HuH-7 (cell line): ENCODE measurements around the gene SRD5A3.

Source experiments
- DNase-seq: peaks from one replicate; pipeline ENCODE4 v3.0.0; 2011; ENCODE audit warnings: low spot score

The SRD5A3 gene

DNA sequence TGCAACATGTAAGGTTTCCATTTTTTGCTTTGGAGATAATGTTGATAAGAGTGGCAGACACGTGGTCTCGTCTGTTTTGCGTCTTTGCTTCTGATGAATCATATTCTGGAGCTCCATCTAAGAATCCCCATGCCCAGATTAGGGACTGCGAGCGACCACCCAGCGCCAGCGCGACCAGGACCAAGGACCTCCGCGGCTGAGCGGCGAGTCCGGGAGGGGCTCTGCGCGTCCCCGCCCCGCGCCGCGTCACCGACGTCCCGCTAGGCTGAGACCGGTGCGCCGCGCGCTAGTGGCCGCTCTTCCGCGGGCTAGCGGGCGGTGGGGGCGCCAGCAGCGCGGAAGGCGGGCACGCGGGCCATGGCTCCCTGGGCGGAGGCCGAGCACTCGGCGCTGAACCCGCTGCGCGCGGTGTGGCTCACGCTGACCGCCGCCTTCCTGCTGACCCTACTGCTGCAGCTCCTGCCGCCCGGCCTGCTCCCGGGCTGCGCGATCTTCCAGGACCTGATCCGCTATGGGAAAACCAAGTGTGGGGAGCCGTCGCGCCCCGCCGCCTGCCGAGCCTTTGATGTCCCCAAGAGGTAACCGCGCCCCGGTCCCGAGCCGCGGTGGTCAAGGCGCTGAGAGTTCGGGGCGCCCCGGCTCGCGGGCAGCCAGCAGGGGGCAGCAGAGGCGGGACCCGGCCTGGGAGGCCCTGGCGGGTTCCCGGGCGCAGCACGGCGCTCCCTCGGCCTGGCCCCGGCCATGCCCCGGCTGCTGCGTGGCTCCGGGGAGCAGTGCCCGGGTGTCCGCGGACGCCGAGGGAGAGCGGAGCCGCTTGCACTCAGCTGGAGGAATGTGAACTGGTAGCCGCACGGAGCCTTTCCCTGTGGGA is at the start of gene SRD5A3:
TSS of gene SRD5A3 (plus strand) at position 263 of the 871 bp plus-strand sequence. CDS start at position 358, 95 bp downstream.
- DNase-seq: peak; percentile 74

DNA sequence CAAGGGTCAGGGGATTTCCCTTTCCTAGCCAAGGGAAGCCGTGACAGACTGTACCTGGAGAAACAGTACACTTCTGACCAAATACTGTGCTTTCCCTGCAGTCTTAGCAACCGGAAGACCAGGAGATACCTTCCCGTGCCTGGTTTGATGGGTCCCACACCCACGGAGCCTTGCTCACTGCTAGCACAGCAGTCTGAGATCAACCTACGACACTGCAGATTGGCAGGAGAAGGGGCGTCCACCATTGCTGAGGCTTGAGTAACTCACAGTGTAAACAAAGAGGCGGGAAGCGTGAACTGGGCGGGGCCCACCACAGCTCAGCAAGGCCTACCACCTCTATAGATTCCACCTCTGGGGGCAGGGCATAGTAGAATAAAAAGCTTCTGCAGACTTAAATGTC is 48.7 kb upstream of the SRD5A3 start:
- DNase-seq: no peak

DNA sequence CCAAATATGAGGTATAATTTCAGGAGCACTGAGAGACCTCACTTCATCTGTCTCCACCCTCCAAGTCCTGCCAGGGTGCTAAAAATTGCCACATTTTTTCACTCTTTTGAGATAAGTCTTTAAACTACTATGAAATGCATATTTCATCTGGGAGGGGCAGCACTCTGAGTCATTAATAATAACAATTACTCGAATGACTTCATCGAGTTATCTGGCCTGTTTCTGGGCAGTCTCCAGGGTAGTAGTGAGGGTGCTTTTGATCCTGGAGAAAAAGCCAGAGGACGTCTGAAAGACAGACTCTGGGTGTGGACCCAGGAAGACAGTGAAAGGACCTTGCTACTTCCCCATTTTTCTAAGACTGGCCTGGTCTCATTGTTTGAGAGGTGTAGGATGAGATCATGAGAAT is 42.3 kb upstream of the SRD5A3 start:
- DNase-seq: no peak

DNA sequence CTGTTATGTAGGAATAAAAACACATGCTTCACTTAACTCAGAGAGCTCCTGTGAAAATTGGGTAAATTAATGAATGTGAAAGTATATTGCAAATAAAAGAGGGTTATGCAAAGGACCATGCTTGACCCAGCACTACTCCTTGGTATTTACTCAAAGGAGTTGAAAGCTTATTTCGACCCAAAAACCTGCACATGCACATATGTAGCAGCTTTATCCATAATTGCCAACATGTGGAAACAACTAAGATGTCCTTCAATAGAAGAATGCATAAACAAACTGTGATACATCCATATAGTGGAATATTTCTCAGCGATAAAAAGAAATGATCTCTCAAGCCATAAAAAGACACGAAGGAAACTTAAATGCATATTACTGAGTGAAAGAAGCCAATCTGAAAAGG is 41.7 kb upstream of the SRD5A3 start:
- no peak for DNase-seq

DNA sequence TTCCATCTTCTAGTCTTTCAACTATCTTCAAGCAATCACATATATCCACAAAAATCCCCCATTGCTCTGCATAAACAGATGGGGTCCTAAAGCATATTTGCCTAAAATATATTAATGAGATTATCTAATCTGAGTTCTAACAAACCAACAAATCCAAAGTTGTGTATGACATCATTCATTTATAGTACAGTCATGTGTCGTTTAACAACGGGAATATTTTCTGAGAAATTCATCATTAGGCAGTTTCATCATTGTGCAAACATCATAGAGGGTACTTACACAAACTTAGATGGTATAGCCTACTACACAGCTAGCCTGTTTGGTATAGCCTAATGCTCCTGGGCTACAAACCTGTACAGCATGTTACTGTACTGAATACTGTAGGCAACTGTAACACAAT is 38.0 kb upstream of the SRD5A3 start:
- DNase-seq: no peak

DNA sequence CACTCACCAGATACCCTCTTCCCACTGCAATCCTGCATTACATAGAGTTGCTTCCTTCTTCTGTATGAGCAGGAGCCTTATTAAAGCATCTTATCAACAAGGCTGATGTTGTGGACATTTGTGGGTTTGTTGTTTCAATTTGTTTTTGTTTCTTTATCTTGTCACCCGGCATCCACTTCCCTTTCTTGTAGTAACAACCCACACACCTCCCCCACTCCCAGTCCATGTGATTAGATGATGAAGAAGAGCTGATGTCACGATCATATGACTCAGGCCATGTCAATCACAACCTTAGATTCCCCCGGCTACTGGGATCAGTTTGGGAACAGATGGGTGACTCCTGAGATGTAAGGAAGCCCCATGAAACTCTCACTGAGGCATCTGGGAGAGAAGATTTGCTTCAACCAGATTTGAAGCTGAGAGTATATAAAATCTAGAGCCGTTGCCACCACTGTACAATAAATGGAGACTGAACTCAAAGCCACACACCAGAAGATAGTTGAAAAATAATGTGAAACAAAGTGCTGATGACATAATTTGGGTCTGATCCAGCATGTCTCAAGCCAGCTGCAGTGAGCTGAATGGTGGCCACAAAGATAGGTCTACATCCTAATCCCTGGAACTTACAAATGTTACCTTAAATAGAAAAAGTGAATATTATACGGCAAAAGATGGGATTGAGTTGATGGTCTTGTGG is 34.1 kb upstream of the SRD5A3 start:
- no peak for DNase-seq

DNA sequence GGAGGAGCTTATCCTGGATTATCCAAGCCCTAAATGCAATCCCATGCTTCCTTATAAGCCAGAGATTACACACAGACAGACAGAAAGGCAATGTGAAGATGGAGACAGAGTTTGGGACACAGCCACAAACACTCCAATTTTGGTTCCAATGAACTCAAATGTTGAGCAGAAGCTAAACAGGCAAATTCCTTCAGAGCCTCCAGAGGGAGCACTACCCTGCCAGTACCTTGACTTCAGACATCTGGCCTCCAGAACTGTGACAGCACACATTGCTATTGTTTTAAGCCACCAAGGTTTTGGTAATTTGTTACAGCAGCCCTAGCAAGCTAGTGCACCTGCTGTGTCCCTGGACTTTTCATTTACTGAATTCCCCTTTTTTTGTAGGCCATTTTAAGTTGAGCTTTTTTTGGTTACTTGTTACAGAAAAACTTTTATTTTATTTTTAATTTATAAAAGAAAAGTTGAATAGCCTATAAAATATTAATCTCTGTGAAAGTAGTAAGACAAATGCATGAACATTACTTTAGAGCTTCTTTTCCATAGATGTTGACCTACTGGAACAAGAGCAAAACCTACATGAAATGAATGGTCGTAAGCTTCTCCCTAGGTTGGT is 33.4 kb upstream of the SRD5A3 start:
- no peak for DNase-seq

DNA sequence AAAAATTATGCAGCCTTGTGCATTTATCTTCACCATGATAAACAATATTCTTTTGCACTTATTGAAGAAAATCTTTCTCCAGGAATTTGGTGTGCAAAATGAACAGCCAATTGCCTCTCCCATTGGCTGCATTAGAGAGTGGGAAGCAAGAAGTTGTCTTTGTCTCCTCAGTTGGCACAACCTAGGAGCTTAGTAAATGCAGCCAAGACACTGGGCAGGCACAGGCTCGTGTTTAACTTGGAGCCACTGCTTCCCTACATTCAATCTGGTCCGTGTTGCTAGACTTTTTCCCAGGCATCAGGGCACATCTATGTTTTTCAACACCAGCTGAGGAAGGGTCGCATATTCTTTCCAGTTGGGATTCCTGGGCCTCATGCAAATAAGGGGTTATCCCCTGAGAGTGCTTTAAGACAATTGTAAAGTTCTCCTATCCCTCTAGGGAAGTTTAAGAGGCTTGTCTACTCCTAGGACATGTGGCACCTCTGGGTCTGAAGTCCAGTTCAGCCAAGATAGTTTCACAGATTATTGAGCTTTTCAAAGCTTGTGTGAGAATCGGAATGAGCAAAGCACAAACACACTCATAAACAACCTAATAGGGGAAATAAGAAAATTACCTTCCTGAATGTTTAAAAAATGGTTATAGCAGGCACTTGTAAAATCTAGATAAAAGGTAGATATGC is 31.8 kb upstream of the SRD5A3 start:
- no peak for DNase-seq

DNA sequence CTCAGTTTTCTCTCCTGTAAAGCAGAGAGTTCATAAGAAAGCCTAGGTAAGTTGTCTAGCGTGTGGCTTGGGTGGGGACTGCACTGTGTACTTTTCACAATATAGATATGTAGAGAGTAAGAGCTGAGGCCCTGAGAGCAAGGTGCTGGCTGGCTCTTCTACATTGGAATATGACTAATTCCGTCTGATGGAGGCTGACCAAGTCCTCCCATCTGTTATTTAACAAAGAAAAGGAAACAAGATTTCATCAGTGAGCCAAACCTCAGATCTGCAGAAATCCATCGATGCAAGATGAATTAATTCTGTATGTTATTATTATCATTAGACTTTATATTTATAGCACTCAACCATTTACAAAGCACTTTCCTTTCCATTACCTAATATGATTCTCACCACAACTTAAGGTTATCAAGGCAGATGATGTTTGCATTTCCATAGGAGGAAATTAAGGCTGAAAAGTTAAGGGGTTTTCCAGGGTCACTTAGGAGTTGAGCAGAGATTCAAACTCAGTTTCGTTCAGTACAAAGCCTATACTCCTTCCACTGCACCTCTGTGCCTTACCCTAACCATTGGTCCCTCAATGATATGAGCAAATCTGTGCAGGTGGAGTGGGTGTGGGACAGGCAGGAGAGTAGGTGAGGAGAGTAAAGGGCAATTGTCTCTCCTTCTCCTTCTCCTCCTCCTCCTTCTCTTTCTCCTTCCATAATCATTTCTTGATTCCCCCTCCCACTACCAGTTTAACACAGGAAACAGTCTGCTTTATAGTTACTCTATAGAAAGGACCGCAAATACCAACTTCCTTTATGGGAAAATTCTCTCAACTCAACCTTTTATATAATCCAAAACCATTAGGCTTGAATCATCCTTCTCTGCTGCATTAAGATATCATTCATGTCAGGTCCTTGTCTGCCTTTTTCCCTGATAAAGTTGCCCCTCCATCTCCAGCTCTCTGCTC is 27.6 kb upstream of the SRD5A3 start:
- DNase-seq: no peak

DNA sequence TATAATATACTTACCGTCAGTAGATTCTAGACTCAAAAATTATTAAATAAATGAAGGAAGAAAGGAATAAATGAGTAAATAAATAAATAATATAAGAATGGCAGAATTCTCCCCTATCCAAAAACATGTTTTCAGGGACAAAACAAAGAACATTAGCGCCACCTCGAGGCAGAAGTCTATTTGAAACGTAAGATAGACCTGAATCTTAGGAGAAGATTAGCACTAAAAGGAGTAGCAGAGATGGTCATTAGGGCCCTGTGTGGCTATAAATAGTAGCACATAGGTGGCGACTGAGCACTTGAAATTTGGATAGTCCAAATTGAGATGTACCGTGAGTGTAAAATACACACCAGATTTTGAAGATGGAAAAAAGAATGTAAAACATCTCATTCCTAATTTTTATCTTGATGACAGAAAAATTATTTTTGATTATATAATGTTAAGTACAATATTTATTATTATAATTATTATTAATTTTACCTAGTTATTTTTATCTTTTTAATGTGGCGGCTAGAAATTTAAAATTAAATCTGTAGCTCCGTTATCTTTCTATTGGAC is 24.3 kb upstream of the SRD5A3 start:
- DNase-seq: peak; percentile 12

DNA sequence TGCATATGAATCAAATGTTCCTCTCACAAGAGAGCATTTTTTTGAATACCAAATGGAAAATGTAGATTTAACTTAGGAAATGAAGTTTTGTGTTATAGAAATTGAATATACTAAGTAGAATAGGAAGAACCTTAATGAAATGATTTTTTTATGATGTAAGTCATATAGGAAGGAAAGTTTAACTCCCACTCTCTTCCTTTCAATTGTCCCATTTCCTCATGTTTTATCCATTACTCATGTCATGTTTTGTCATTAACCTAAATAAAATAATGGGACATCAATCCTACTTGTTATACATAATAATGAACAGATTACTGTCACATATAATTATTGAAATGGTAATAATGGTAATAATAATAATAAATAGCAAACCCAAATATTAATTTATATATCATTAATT is 22.7 kb upstream of the SRD5A3 start:
- DNase-seq: no peak

DNA sequence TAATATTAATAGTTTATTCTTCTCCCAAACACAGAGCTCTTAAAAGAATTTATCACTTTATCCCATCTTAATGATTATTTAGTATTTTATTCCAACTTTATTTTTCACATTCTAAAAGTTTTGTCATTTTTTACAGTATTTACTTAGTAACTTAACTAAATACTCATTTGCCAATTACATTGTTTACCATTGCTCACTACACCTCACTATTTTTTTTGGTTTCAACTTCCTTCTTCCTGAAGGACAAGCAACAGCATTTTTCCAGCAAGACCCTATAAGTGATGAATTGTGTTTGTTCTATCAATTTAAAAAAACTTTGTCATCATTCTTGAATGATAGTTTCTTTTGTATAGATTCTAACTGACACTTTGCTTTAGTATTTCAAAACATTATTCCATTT is 19.4 kb upstream of the SRD5A3 start:
- DNase-seq: no peak

DNA sequence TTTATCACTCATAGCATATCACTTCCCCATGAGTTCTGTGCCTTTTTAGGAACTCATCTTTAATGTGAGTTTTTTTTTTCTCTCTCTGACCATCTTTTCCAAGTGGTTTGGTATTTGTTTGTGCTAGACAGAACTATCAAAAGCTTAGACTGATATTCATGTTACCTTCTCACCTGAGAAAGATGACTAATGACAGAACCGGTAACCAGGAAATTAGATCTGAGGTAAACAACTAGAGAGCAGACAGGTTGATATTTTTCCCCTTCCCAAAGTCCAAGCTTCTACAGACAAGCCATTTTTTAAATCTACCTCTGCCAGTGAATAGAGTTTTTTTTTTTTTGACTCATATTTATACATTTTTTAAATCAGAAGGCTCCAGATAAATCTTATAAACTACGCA is 17.0 kb upstream of the SRD5A3 start:
- no peak for DNase-seq

DNA sequence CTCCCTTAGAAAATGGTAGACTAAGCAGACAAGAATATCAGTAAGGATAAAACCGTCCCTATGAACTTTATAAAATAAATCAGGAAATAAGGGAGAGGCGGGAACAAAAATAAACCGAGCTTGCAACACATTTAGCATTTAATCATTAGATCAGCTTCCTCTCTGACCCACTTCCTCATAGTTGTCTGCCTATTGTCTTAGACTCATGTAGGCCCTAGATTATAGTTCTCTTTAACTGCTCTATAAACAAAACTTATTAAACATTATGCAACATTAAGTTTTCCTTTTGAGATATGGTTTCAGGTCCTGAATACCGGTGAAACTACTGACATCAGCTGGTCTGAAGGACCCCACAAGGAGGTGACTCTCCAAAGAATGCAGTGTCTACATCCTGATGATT is 15.8 kb upstream of the SRD5A3 start:
- no peak for DNase-seq

DNA sequence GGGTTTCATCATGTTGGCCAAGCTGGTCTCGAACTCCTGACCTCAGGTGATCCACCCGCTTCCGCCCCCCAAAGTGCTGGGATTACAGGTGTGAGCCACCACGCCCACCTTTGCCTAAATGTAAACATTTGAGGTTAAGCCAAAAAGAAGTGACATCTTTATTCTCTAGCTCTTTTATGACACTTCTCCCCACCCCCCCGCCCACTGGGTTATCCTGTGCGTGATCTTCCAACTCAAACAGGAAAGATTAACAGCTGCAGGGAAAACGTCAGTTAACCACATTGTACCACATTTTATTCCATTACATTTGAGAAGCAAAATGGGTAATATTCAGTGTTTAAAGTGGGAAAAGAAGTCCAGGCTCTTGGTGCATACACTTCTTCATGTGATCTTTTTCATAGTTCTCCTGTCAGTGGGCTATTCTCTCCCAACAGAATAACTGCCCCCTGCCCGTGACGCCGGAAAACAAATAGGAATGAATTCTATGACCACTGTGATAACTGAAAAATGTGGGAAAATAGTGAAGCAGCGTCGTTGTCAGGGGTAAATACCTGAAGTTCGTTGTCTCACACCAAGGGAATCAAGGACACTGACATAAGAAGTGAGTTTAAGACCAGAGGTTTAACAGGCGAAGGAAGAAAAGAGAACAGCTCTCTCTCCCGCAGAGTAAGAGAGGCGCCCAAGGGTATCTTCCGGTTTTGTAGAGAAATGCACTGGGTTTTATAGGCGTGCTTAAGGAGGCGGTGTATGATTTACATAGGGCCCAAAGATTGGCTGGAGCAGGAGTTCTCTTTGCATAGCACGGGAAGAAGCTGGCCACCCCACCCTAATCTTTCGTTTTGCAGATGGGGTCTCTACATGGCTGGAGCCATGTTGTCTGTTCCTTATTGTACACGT is 9.7 kb upstream of the SRD5A3 start:
- DNase-seq: no peak

DNA sequence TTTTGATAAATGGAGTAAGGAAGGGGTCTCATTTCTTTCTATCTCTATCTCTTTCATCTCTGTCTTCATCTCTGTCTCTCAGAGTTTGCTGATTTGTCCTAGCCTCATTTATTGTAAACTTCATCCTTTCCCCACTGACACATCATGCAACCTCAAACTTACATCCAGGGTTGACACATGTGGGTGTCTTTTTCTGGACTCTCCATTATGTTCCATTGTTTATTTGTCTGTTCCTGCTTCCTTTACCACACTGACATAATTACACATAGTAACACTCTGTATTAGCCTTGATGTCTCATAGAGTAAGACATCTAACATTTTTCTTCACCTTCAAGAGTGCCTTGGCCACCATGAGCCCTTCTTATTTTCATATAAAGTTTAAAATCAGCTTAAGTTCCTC is 8.1 kb upstream of the SRD5A3 start:
- no peak for DNase-seq

DNA sequence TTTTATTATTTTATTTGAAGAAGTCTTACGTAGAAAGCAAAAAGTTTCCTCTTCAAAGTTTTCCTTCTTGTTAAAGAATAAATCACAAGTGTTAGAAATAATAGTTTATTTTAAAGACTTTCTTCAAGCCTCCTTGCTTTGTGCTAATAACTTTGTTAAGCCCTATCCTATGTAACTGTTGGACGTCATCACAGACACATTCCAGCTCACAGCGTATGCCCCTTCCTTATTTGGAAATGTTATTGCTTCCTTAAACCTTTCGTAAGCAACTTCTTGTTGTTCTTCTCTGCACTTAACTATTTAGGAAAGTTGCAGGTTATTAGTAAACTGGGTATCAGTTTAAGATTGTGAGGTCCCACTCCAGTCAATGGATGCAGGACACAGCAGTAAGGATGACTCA is 7.6 kb upstream of the SRD5A3 start:
- no peak for DNase-seq

DNA sequence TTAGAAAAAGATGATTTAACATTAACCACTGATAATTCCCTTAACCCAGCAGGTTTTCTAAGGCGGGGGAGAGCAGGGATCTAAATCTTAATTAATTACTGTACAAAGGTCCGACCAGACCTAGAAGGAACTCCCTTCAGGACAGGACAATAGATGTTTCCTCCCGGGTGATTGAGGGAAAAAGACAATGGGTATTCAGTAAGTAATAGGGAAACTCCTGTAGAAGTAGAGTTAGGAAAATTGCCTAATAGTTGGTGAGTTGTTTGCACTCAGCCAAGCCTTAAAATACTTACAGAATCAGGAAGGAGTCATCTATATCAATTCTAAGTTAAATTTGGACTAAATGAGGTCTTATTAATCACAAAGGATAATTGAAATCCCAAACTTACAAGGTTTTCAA is 5.8 kb upstream of the SRD5A3 start:
- DNase-seq: no peak

DNA sequence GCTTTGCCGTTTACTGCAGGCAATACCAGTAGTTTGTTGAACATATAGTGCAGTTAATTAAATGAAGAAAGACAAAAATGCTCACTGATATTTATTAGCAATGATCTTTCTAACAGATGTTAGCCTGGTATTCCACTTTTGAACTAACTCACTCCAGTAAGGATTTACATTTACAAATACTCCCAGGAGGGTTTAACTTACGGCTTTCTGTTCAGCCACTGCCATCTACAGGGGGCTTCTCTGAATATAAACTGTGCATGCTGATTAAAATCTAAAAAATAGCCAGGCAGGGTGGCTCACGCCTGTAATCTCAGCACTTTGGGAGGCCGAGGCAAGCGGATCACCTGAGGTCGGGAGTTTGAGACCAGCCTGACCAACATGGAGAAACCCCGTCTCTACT is 2.2 kb upstream of the SRD5A3 start:
- DNase-seq: no peak

DNA sequence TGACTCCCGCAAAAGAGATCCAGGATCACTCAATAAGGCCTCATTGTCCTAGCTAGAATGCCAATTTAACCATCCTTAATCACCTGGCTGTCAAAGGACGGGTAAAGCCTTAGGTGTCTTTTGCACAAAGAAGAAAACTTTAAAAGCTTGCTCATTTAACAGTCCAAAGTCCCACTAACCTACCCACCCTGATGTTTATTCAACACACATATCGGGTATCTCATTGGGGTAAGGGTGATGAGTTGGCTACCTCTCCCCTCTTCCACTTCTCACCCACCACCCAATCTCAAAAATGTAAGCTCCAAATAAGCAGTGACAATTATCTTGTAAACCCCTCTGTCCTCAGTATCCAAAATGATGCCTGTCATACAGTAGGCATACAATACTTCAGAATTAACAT is 988 bp upstream of the SRD5A3 start:
- DNase-seq: no peak
